ENCODE data around the gene SPAG9. TPM values are rescaled to one million over a fixed set of nuclear protein-coding genes. Genes with fewer than 3 reads are reported as not detected.

The SPAG9 gene
- total and polyA plus RNA-seq, 8 donors = 105 to 147 (median 116) TPM

- intact Hi-C loops (cut with DNase I) = no loop called here
- Histone ChIP-seq H3K4me3 (no peak overlapping the region), H3K36me3 (peaks cover 0 to 67% of the 10 kb centered on the region in 2 donors), H3K4me1 (peaks cover 3 to 9% of the 10 kb centered on the region in 2 donors), H3K27ac (no peak overlapping the region), H3K9me3 (no peaks in the 10 kb centered on the region), H3K27me3 (no peaks in the 10 kb centered on the region)
- DNase-seq = no peak
- no peak for ATAC-seq
- no peak for TF ChIP-seq CTCF (IDR thresholded peaks at IDR 0.05)
Observed at GRCh38 chr17:51159604-51160003, 38.9 kb upstream of the SPAG9 start.

DNA sequence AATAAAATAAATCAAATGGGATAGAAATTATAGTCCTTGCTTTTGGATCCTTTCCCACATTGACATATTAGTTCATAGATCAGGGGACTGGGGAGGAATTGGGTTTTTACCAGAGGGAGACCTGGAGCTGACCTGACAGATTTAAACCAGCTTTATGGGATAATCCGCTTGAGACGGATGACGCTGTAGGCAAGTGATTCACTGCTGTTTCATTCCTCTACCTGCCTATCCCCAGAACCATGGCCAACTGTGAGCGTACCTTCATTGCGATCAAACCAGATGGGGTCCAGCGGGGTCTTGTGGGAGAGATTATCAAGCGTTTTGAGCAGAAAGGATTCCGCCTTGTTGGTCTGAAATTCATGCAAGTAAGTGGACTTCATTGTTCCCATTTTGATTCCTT, 34.7 kb upstream of the SPAG9 start:
- Histone ChIP-seq H3K9me3 (no peaks in the 10 kb centered on the region), H3K27me3 (no peaks in the 10 kb centered on the region), H3K36me3 (peaks cover 0 to 39% of the 10 kb centered on the region in 2 donors), H3K27ac (no peak overlapping the region), H3K4me1 (peaks cover 8 to 26% of the 10 kb centered on the region in 2 donors), H3K4me3 (no peak overlapping the region)
- intact Hi-C loops (cut with DNase I) = no loop called here
- TF ChIP-seq CTCF (IDR thresholded peaks at IDR 0.05) = no peak
- ATAC-seq (no peak), DNase-seq (no peak)

DNA sequence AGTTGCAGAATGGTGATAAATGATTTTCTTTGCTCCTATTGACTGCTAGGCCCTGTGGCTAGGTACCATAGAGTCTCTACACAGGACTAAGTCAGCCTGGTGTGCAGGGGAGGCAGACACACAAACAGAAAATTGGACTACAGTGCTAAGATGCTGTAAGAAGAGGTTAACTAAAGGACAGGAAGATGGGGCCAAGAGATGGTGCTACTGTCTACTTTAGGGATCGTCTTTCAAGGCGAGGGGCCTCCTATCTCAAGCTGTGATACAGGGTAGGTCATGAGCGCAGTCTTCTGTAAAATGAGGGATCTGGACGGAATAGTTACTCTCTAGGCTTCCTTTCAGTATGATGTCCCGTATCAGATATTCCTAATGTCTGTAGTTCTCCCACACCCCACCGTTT, 33.5 kb upstream of the SPAG9 start:
- ATAC-seq (peak; percentile 1), DNase-seq (no peak)
- Histone ChIP-seq H3K27ac (peak overlapping the region in 1 of 2 donors; percentile 90), H3K4me3 (peak overlapping the region; percentile 65 to 67), H3K36me3 (peaks cover 0 to 28% of the 10 kb centered on the region in 2 donors), H3K9me3 (no peaks in the 10 kb centered on the region), H3K4me1 (peaks cover 8 to 26% of the 10 kb centered on the region in 2 donors), H3K27me3 (no peaks in the 10 kb centered on the region)
- intact Hi-C loops (cut with DNase I) = loop anchor here in 1 of 2 donors (5.0 kb wide), 1 partner anchor 152 kb away; no protein-coding TSS in a partner anchor
- TF ChIP-seq CTCF (IDR thresholded peaks at IDR 0.05) = no peak

GRCh38 chr17:51153210-51154072, 32.8 kb upstream of the SPAG9 start, which contains the start of gene NME1:
Gene NME1, plus strand, starts transcription at chr17:51153559. Its CDS starts 2,096 bp downstream, at chr17:51155655.
- Histone ChIP-seq H3K4me1 (peaks cover 8 to 26% of the 10 kb centered on the region in 2 donors), H3K4me3 (peak within 1 kb of the TSS; percentile 65 to 67), H3K9me3 (no peaks in the 10 kb centered on the region), H3K27ac (peak within 1 kb of the TSS; percentile 90 to 91), H3K27me3 (no peaks in the 10 kb centered on the region), H3K36me3 (peaks cover 0 to 26% of the 10 kb centered on the region in 2 donors)
- intact Hi-C loops (cut with DNase I) = loop anchor here in 1 of 2 donors (5.0 kb wide), 1 partner anchor 151 kb away; no protein-coding TSS in a partner anchor
- peak; percentile 96 for ATAC-seq
- peak; percentile 95 to 99 (median 97) for DNase-seq
- peak; percentile 46 to 74 for TF ChIP-seq CTCF (IDR thresholded peaks at IDR 0.05)

DNA sequence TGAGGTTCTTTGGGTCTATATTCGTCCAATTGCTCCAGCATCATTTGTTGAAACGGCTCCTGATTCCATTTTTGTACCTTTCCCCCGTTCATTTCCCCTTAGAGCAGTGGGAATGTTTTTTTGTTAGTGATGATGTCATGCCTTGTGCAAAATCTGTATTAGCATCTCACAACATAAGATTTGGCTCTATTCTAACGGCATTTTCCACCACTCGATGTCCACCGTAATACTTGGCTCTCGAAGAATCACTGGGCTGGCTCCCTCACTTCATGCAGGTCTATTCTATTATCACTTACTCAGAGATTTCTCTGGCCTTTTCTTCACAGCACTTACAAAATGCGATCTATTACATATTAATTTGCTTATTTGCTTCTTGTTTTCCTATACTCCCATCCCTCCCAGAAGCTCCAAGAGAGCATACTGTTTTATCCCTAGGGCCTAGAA, 32.1 kb upstream of the SPAG9 start:
- no peak for TF ChIP-seq CTCF (IDR thresholded peaks at IDR 0.05)
- Histone ChIP-seq H3K4me1 (peaks cover 8 to 26% of the 10 kb centered on the region in 2 donors), H3K27me3 (no peaks in the 10 kb centered on the region), H3K4me3 (peak overlapping the region; percentile 65 to 67), H3K9me3 (no peaks in the 10 kb centered on the region), H3K27ac (peak overlapping the region; percentile 90 to 91), H3K36me3 (peaks cover 0 to 19% of the 10 kb centered on the region in 2 donors)
- intact Hi-C loops (cut with DNase I) = loop anchor here in 1 of 2 donors (5.0 kb wide), 1 partner anchor 150 kb away; no protein-coding TSS in a partner anchor
- ATAC-seq (peak; percentile 5), DNase-seq (peak in 1 of 4 donors; percentile 45)
